Activated gamma-delta T cell treated with Interleukin-2 at 50 U/mL for 16 hours (primary cell): ENCODE data around the gene GTF2H1.

ENCODE experiments used
- DNase-seq: peaks from one replicate; pipeline ENCODE4 v3.0.0-alpha.2; 2020

Gene GTF2H1

GRCh38 chr11:18321969-18322711 lies at the start of gene GTF2H1, which contains the start of gene HPS5:
Gene GTF2H1 (plus strand): TSS chr11:18322567. CDS start chr11:18333075, 10,508 bp downstream.
Gene HPS5 (minus strand): TSS chr11:18322140. CDS start chr11:18317858, 4,282 bp downstream.
- peak; percentile 94 for DNase-seq

GRCh38 chr11:18277565-18278271 lies 44.6 kb upstream of the GTF2H1 start:
- DNase-seq, result no peak

GRCh38 chr11:18280438-18281045 lies 41.8 kb upstream of the GTF2H1 start:
- no peak for DNase-seq

- DNase-seq, result no peak
These were observed 39.7 kb upstream of the GTF2H1 start for GRCh38 chr11:18282626-18283025.

GRCh38 chr11:18285841-18286240 lies 36.5 kb upstream of the GTF2H1 start:
- no peak for DNase-seq

- DNase-seq, result no peak
These were observed 33.5 kb upstream of the GTF2H1 start for GRCh38 chr11:18288911-18289310.

GRCh38 chr11:18294862-18295261 lies 27.5 kb upstream of the GTF2H1 start:
- no peak for DNase-seq

- no peak for DNase-seq
These were observed 27.1 kb upstream of the GTF2H1 start for GRCh38 chr11:18295316-18295715.

- DNase-seq, result no peak
These were observed 22.6 kb upstream of the GTF2H1 start for GRCh38 chr11:18299721-18300120.

- no peak for DNase-seq
These were observed 17.6 kb upstream of the GTF2H1 start for GRCh38 chr11:18304745-18305144.

- DNase-seq, result no peak
These were observed 14.8 kb upstream of the GTF2H1 start for GRCh38 chr11:18307461-18308139.

- no peak for DNase-seq
These were observed 14.1 kb upstream of the GTF2H1 start for GRCh38 chr11:18308242-18308641.

- DNase-seq, result no peak
These were observed 12.7 kb upstream of the GTF2H1 start for GRCh38 chr11:18309691-18310090.

GRCh38 chr11:18310800-18311340 lies 11.5 kb upstream of the GTF2H1 start:
- DNase-seq, result no peak

- DNase-seq, result no peak
These were observed 10.4 kb upstream of the GTF2H1 start for GRCh38 chr11:18312012-18312411.

- no peak for DNase-seq
These were observed 9.5 kb upstream of the GTF2H1 start for GRCh38 chr11:18312663-18313420.

- DNase-seq, result no peak
These were observed 8.2 kb upstream of the GTF2H1 start for GRCh38 chr11:18313965-18314763.

GRCh38 chr11:18314784-18315523 lies 7.4 kb upstream of the GTF2H1 start:
- no peak for DNase-seq

- DNase-seq, result no peak
These were observed 6.5 kb upstream of the GTF2H1 start for GRCh38 chr11:18315893-18316292.

GRCh38 chr11:18317551-18317950 lies 4.8 kb upstream of the GTF2H1 start:
- no peak for DNase-seq

GRCh38 chr11:18319914-18320313 lies 2.5 kb upstream of the GTF2H1 start:
- DNase-seq, result no peak
